ENCODE measurements around the gene RICTOR.
"Not testable (repeated sequence)": the region's sequence is repeated elsewhere in the genome, so short reads cannot be mapped to it uniquely, and the experiment has no call there.

The RICTOR gene

DNA sequence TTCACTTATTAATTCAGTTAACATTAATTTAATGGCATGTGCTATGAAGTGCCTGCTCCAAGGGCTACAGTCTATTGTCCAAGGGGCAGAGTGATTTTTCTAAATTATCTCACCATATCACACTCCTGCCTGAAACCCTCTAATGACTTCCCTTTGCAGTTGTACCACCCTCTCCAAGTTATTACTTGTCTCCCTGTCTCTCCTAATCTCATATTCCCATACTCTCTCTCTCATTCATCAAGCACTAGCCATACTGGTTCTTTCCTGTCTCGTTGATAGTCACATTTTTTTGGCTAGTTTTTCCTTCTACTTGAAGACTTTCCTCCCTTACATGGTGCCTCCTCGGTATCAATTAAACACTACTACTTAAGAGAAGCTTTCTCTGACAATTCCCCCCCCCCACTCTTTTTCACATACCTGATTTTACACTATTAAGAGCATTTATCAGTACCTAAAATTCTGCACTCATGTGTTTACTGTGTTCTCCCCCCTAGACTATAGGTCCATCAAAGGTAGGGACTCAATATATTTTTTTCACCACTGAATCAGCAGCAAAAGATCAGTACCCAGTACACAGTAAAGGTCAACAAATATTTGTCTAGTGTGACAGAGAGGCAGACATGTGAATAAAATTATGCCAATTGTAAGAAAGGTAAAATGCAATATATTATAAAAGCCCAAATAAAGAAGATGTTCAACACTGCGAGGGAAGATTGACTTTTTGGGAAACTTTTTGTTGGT is 19.0 kb downstream of the RICTOR start:
- no peak for DNase-seq (ENCODE audit: low read depth in 2 of 2)

DNA sequence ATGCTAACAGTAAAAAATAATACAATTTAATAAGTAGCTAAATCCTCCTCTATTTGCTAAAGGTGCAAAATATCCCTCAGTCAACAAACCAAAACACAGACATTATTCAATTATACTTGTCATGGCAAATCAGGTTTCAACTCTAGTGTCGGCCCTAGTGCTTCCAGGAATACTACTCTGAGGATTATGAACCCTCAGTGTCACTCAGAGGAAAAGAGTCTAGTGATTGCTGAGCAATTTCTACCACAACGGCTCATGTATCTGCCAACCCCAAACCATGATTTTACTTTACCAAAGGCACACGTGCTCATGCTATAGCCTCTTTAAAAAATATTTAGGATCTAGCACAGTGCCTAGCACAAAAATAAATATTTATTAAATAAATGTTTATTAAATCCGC is 21.0 kb downstream of the RICTOR start:
- no peak for DNase-seq (ENCODE audit: low read depth in 2 of 2)

DNA sequence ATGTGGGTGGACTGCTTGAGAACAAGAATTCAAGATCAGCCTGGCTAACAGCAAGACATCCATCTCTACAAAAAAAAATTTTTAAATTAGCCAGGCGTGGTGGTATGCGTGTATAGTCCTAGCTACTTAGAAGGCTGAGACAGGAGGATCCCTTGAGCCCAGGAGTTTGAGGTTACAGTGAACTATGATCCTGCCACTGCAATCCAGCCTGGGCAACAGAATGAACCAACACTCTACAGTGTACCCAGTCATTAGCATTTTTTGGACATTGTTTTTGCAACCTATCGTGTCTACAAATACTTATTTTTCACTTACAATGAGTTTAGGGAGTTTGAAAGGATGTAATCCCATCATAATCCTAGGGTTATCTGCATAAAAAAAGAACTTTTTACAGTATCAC is 22.1 kb downstream of the RICTOR start:
- DNase-seq (ENCODE audit: low read depth in 2 of 2): no peak

DNA sequence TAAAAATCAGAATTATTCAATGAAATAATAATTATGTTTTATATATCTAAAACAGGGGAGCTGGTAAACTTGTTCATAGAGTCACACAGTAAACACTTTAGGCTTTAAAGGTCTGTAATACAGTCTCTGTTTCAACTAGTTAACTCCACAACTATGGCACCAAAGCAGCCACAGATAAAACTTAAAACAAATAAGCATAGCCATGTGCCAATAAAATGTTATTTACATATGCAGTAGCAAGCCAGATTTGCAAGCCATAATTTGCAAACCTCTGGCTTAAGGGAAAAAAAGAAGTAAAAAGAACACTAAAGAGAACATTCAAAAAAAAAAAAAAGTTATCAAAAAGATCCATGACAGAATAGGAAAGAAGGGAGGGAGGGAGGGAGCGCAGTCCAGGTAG is 24.9 kb downstream of the RICTOR start:
- DNase-seq (ENCODE audit: low read depth in 2 of 2): no peak

DNA sequence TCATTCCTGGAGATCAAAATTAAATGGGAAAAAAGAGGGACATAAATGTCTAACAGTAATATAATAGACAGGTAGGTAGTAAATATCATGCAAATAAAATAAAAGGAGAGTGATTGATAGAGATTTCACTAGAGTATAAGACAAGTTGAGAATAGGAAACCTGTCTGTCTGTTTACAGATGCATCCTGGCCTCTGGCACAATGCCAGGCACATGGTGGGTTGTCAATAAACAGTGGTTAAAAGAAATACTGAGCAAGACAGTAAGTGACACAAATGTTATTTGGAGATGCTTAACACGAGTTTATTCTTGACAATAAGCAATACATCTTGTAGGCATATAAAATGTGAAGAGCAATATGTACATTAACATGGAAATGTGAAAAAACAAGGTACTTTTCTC is 33.3 kb downstream of the RICTOR start:
- no peak for DNase-seq (ENCODE audit: low read depth in 2 of 2)

DNA sequence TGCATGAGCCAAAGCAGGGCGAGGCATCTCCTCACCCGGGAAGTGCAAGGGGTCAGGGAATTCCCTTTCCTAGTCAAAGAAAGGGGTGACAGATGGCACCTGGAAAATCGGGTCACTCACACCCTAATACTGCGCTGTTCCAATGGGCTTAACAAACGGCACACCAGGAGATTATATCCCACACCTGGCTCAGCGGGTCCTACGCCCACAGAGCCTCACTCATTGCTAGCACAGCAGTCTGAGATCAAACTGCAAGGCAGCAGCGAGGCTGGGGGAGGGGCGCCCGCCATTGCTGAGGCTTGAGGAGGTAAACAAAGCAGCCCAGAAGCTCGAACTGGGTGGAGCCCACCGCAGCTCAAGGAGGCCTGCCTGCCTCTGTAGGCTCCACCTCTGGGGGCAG is 39.7 kb downstream of the RICTOR start:
- not testable (repeated sequence) for DNase-seq (ENCODE audit: low read depth in 2 of 2)

DNA sequence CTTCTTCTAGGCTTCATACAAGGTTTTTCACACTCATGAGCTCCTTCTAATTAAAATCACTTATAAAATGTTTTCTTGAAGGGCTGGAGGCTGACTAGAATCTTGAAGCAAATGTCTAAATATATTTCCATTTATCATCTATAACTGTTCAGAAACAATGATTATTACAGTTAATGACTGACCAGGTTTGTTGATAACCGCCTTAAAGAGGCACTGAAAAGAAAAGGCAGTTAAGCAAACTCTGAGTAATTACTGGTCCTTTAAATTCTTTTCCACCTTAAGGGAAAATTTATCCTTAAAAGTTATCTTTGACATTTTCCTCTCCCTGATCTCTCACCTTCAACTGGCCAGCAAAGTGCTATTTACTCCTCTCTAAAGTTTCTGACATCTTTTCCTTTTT is 43.2 kb downstream of the RICTOR start:
- no peak for DNase-seq (ENCODE audit: low read depth in 2 of 2)

DNA sequence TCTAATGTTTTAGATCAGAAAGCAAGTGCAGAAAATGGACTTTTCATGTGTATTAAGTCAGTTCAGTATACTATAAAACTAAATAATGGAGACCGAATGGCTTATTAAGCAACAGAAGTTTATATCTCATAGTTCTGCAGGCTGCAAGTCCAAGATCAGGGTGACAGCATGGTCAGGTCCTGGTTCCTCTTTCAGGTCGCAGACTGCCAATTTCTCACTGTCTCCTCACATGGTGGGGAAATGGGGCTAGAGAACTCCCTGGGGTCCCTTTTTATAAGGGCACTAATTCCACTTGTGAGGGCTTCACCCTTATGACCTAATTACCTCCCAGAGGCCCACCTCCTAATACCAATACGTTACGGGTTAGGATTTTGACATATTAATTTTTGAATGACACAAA is 48.7 kb downstream of the RICTOR start:
- DNase-seq (ENCODE audit: low read depth in 2 of 2): no peak

DNA sequence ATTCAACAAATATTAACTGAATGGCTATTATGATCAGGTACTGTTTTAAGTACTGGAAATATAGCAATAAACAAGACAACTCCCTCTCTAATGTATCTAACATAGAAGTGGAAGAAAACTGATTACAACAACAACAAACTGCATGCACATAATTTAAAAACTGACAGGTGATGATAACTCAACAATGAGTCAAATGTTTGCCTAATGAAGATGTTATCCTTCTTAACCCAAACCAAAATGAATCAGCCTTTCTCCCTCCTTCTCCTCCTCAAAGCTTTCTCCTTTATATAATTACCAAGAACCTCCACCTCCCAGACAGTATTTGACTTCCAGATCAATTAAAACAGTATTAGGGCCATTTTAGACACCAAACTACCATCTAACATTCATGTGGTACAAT is 49.3 kb downstream of the RICTOR start:
- no peak for DNase-seq (ENCODE audit: low read depth in 2 of 2)

DNA sequence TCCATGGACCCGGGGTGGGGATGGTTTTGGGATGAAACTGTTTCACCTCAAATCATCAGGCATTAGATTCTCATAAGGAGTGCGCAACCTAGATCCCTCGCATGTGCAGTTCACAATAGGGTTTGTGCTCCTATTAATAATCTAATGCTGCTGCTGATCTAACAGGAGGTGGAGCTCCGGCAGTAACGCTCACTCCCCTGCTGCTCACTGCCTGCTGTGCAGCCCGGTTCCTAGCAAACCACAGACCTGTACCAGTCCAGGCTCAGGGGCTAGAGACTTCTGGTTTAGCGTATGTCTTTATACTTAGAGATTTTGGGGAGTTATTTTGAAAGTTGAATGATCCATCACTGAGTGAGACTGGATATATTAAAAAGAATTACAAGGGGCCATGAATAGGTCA is 50.2 kb downstream of the RICTOR start:
- DNase-seq (ENCODE audit: low read depth in 2 of 2): no peak

DNA sequence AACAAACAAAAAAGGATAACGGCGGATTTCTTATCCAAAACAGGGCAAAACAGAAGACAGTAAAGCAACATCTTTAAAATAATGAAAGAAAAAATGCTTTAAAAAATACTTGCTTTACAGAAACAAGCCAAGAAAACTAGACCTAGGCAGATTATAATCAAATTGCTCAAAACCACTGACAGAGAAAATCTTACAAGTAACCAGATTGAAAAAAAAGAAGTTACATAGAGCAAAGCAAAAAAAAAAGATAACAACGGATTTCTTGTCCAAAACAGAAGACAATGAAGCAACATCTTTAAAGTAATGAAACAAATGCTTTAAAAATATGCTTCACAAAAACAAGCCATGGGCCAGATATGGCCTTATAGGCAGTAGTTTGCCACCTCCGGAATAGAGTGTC is 51.1 kb downstream of the RICTOR start:
- DNase-seq (ENCODE audit: low read depth in 2 of 2): no peak

DNA sequence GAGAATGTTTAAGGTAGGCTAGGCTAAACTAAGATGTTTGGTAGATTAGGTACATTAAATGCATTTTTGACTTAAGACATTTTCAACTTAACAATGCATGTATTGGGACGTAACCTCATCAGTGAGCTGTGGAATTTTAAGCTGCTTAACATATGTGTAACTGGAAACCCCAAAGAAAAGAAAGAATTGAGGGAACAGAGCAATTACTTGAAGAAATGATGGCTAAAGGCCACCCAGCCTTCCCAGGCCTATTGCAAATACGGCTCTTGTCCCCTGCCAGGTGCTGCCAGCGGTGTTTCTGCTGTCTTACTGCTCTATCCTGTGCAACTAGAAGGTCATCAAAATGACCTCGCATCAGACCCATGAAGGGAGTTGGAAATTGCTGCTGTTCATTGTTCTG is 52.0 kb downstream of the RICTOR start:
- DNase-seq (ENCODE audit: low read depth in 2 of 2): no peak

DNA sequence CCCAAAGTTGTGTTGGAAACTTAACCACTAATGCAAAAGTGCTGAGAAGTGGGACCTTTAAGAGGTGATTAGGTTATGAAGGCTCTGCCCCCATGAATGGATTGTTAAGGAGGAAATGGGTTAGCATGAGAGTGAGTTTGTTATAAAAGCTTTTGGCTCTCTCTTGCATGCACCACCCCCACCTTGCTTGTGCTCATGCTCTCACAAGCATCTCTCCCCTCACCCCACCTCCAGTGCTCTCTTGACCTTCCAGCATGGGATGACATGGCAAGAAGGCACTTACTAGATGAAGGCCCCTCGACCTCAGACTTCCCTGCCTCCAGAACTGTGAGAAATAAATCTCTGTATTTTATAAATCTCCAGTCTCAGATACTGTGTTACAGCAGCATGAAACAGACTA is 52.8 kb downstream of the RICTOR start:
- DNase-seq (ENCODE audit: low read depth in 2 of 2): no peak

DNA sequence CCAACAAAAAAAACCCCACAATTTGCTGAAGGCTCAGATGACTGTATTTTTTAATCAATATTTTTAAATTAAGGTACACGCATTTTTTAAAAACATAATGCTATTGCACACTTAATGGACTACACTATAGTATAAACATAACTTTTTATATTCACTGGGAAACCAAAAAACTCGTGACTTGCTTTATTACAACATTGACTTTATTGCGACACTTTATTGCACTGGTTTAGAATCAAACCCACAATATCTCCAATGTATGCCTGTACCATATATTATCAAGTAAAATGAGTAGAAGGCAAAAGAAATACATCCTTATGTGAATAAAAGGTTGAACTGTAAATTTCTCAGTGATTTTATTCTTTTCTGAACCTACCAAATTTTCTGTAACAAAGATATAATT is 53.7 kb downstream of the RICTOR start:
- DNase-seq (ENCODE audit: low read depth in 2 of 2): no peak

DNA sequence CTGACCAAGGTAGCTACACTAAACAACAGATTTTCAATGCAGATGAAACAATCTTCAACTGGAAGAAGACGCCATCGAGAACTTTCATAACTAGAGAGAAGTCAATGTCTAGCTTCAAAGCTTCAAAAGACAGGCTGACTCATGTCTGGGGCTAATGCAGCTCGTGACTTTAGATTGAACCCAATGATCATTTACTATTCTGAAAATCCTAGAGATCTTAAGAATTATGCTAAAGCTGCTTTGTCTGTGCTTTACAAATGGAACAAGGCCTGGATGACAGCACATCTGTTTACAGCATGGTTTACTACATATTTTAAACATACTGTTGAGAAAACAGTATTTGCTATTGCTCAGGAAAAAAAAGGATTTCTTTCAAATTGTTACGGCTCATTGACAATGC is 54.9 kb downstream of the RICTOR start:
- no peak for DNase-seq (ENCODE audit: low read depth in 2 of 2)

DNA sequence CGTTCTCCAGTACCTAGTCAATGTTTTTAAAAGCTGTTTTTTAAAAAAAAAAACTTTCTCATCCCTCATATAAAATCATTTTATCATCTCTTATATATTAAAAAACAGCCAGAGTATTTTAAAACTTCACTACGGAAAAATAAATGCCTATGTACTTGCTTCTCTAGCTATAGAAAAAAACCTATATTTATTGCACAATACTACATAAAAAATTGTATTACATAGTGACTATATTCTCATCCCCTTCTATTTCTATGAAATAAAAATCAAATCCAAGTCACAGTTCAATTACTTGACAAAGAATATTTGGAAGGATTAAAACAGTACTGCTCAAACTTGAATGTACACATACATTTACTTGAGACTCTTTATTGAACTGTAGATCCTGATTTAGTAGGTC is 56.7 kb downstream of the RICTOR start:
- no peak for DNase-seq (ENCODE audit: low read depth in 2 of 2)

DNA sequence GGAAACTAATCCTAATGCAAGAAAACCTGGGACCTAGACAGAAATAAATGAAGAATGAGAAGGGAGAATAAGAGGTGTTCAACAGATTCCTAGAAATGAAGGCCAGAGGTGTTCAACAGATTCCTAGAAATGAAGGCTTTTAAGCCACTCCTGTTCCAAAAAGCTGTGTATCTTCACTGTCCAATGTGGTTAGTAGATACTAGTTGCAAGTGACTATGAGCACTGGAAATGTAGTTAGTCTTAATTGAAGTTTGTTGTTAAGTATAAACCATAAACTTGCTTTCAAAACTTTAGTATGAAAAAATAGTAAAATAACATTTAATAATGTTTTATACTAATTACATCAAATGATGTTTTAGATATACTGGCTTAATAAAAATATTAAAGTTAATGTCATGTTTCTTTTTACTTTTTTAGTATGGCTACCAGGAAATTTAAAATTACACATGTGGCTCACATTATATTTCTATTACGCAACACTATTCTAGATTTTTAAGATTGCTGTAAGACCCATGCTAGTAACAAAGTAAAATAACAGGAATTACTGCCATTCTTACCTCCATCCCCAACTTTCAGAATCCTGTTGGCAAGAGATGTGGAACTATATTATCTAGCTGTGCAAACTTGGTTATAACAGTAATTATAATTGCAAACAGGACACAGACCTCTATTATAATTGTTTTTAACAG is 57.5 kb downstream of the RICTOR start:
- DNase-seq (ENCODE audit: low read depth in 2 of 2): no peak

DNA sequence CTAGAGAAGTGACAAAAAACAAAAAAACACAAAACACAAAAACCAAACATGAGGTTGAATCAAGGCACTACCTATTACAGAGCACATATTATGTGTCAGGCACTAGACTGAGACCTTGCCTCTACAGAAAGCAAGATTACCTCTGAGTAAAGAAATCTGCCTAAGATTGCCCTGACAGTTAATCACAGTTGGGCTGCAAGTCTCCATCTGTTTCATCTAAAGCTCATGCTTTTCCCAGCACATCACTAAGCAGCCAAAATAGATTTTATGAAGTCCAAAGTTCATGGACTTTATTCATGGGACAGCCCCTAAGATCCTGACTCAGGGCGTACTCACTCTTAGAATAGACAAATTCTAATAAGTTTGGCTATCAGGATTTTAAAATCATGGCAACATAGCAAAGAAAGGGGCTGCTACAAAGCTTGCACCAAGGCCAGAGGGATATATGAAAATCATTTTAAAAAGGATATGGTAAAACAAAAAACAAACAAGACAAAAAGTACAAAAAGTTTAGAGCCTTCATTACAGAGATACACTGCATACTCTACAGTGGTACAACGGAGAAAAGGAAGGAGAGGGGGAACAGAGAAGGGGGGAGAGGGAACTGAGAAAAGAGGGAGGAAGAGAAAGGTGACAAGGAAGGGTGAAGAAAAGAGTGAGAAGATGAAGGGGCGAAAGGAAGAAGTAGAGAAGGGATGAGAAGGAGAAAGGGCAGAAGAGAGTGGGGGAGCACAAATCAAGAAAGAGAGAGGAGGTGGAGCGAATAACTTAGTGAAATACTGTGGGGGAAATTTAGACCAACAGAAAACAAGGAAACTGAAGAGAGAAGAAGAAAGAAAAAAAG is 58.2 kb downstream of the RICTOR start:
- peak in 1 of 2 experiments; percentile 62 for DNase-seq (ENCODE audit: low read depth in 2 of 2)

DNA sequence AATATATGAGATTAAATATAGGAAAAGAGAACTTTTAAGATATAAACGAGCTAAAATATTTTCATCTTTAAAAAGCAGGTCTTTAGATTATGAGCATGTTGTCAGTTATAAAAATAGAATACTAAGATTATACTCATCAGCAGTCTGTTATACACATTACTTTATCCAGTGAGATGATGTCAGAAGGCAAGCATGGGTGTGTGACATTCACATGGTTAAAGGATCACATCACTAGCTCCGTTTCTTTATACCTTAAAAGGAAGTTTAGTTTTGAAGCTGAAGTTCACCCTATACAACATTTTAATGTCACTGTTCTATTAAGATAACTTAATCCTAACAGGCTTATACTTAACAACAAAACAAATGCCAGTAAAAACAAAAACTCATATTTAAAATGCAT is 59.6 kb downstream of the RICTOR start:
- DNase-seq (ENCODE audit: low read depth in 2 of 2): peak; percentile 82 to 85

DNA sequence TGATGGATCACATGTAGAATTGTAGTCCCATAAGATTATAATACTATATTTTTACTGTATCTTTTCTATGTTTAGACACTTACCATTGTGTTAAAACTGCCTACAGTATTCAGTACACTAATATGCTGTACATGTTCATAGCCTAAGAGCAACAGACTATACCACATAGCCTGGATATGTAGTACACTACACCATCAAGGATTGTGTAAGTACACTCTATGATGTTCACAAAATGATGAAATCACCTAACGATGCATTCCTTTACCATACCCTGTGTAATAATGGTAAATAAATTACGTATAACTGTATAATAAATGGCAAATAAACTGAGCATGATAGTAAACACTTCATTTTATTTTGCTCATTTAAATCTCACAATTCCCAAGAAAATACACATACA is 60.3 kb downstream of the RICTOR start:
- no peak for DNase-seq (ENCODE audit: low read depth in 2 of 2)

DNA sequence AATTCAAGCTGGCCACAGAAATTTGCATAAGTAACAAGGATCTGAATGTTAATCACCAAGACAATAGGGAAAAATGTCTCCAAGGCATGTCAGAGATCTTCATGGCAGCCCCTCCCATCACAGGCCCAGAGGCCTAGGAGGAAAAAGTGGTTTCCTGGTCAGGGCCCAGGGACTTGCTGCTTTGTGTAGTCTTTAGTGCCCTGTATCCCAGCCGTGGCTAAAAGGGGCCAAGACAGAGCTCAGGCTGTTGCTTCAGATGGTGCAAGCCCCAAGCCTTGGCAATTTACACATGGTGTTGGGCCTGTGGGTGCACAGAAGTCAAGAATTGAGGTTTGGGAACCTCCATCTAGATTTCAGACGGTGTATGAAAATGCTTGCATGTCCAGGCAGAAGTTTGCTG is 63.2 kb downstream of the RICTOR start:
- not testable (repeated sequence) for DNase-seq (ENCODE audit: low read depth in 2 of 2)

DNA sequence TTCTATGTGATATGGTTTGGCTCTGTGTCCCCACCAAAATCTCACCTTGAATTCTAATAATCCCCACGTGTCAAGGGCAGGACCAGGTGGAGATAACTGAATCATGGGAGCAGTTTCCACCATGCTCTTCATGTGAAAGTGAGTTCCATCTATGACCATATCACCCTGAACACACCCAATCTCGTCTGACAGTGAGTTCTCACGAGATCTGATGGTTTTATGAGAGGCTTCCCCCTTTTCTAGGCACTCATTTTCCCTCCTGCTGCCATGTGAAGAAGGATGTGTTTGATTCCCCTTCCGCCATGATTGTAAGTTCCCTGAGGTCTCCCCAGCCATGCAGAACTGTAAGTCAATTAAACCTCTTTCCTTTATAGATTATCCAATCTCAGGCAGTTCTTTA is 64.2 kb downstream of the RICTOR start:
- no peak for DNase-seq (ENCODE audit: low read depth in 2 of 2)

DNA sequence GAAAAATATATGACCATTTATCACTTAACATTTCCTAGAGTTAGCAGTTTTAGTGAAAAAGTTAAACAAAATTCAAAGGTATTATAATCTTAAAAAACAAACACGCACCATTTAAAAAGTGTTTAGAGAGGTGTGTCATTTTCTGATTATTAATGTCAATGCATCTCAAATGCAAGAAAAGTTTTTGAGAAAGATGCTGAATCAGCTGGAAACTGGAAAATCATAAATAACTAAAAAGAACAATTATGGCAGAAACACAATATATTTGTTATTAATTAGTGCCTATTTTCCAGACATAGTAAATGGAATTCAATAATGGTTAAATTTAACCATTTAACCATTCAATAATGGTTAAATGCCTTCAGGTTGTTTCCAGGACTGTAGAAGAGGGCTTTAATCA is 64.9 kb downstream of the RICTOR start:
- no peak for DNase-seq (ENCODE audit: low read depth in 2 of 2)

Measured in fibroblast of skin of left quadriceps (primary cell).